HCEC 1CT (cell line): Measurements from ENCODE around the gene DNAJC3.
"Not testable (repeated sequence)": the region's sequence is repeated elsewhere in the genome, so short reads cannot be mapped to it uniquely, and the experiment has no call there.

ENCODE experiments used
- DNase-seq: peaks from one replicate; pipeline ENCODE4 v3.0.0-alpha.2; 2017

Gene DNAJC3

DNA sequence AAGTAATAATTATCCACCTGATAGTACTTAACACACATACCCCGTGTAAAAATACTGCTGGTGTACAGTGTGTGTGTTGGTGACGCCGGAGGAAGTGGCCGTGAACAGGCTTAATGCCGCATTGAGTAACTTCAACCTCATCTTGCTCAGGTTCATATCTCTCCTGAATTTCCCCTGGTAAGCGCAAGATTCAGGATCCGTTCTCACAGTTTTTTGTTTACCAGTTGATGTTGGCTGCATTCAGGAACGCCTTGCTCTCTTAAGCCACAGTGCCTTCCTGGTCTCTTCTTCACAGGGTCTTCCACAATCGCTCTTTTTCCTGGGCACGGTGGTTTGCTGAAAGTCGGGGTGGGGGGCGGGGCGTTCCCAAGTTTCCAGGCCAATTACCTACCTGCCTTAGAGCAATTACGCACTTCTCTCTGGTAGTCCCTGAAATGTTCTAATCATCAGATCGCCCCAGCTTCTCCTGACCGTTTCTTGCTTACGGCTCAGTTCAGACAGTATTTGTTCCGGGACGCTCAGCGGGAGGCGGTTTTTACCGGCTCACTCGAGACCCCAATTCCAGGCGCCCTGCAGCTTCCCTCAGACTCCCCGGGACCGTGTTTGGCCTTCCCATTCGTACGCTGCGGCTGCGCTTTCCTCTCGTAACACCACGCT, 706 bp upstream of the DNAJC3 start:
- DNase-seq, result peak; percentile 23

DNA sequence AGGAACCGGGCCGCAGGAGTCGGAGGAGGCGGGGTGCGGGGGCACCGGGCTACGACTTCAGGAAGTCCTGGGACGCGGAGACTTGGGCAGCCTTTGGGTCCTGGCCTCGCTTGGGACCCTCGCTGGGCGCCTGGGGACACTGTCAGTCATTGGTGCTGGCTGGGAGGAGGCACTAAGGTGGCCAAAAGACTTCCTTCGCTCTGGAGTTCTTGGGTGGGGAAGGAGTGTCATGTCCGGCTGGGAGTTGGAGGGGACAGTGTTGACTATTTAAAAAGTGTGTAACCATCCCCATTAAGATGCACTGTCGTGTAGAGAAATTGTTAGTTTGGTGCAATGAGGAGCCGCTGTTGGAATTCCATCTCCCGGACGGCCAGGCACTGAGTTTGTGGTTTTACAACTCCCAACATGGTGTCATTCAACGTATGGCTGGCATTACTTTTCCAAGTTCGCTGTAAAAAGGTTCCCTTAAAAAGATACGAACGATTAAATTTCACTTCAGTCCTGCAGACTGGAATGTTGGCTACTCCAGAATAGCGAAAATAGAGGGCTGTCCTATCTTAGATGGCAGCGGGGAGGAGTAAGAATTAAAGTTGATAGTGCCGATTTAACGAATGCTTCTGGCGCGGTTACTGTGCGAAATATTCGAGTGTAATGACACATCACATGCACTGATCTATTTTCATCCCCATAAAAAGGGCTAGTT, 776 bp downstream of the DNAJC3 start:
- peak; percentile 22 for DNase-seq

DNA sequence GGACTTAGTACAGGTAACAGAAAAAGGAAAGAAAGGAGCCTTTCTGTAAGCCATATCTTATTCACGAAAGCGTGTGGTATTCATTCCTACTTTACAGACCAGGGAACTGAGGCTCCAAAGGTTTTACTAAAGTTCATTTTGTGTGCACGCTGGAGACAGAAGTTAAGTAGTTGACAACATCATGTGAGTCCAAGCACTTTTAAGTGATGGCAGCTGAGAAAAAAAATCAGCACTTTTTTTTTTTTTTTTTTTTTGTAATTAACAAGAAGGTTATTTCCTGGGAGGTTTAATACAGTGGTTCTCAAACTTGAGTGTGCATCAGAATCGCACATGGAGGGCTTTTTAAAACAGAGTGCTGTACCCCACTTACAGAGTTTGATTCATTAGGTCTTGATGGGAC, 2.0 kb downstream of the DNAJC3 start:
- DNase-seq, result no peak

DNA sequence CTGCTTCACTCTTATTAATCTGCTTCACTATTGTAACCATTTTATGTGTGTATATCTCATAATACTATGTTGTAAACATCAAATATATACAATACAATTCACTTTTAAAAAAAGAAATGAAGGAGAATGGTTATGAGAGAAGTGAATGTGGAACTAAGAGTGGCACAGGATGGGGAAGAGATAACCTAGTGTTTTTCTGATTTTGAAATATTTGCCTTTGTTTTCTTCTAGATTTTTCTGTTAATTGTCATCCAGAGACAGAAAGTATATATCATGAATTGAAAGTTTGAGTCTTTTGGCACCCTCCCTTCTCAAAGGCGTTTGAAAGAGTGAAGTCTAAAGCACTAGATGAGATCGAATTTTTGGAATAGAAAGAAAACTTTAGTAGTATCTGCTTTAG, 2.8 kb downstream of the DNAJC3 start:
- DNase-seq, result no peak

DNA sequence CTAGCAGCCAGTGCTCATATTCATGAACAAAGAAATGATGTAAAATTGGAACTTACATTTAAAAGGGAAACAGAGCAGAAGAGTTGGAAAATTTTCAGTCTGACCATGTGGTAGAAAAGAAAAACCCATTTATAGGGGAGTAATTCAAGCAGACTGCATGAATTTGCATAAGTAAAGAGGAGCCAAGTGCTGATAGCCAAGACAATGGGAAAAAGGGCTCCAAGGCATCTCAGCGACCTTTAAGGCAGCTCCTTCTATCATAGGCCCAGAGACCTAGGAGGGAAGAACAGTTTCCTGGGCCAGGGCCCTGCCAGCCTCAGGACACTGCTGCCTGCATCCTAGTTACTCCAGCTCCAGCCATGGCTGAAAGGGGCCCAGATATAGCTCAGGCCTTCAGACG, 7.5 kb downstream of the DNAJC3 start:
- DNase-seq, result no peak

DNA sequence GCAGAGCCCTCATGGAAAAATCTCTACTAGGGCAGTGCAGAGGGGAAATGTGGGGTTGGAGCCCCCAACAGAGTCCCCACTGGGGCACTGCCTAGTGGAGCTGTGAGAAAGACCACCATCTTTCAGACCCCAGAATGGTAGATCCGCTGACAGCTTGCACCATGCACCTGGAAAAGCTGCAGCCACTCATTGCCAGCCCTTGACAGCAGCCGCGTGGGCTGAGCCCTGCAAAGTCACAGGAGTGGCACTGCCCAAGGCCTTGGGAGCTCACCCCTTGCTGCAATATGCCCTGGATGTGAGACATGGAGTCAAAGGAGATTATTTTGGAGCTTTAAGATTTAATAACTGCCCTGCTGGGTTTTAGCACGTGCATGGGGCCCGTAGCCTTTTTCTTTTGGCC, 8.0 kb downstream of the DNAJC3 start:
- not testable (repeated sequence) for DNase-seq

DNA sequence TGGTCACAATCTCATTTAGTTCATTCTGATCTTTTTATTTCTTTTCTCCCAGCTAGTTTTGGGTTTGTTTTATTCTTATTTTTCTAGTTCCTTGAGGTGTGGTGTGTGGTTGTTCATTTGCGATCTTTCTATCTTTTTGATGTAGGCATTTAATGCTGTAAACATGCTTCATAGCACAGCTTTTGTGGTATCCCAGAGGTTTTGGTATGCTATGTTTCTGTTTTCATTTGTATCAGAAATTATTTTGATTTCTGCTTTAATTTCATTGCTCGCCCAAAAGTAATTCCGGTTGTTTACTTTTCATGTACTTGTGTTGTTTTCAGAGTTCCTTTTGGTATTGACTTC, 12.6 kb downstream of the DNAJC3 start:
- DNase-seq, result no peak

DNA sequence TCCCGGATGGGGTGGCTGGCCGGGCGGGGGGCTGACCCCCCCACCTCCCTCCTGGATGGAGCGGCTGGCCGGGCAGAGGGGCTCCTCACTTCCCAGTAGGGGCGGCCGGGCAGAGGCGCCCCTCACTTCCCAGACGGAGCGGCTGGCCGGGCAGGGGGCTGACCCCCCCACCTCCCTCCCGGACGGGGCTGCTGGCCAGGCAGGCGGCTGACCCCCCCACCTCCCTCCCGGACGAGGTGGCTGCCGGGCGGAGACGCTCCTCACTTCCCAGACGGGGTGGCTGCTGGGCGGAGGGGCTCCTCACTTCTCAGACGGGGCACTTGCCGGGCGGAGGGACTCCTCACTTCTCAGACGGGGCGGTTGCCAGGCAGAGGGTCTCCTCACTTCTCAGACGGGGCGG, 14.0 kb downstream of the DNAJC3 start:
- DNase-seq, result not testable (repeated sequence)

DNA sequence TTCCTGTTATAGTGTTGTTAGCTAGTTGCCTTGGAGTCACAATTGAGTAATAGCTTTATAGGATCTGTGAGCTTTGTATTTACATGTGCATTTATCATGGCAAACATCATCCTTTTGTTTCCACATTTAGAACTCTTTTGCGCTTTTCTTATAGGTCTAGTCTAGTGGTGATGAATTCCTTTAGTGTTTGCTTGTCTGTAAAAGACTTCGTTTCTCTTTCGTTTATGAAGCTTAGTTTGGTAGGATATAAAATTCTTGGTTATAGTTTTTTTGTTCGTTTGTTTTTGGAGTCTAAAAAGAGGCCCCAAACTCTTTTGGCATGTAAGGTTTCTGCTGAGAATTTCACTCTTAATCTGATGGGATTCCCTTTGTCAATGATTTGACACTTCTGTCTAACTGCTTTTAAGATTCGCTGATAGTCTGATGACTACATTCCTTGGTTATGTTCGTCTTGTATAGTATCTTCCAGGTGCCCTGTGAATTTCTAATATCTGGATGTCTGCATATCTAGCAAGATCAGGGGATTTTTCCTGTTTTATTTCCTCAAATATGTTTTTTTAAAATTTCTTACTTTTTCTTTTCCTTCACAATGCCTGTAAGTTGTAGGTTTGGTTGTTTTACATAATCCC, 20.2 kb downstream of the DNAJC3 start:
- no peak for DNase-seq

DNA sequence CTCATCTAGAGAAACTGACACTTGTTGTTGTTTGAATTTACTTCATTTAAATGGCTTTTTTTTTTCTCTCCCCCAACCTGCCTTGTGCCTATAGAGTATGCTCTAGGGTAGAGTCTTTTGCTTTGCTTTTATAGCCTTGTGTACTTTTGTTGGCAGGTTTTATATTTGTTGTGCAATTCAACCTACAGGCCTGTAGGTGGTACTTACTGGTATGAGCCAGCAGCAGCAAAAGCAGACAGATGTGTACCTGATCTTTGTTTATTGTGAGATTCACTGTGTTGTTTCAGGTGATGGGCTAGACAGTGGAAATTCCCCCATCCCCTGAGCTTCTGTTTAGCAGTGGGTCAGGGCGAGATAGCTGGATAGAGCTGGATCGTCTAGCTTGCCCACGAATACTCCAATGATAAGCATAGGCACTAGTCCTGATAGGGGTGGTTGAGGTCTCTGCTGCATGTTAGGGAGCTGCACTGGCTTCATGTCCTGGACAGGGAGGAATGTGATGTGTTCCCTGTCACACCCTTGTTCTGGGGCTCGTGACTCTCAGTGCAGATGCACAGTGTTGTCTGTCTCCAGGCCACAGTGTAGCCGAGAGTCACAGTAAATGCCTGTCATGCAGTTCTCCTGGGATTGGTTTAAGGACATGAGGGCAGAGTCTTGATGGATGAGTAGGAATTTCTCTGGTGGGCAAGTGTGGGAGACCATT, 21.3 kb downstream of the DNAJC3 start:
- no peak for DNase-seq

DNA sequence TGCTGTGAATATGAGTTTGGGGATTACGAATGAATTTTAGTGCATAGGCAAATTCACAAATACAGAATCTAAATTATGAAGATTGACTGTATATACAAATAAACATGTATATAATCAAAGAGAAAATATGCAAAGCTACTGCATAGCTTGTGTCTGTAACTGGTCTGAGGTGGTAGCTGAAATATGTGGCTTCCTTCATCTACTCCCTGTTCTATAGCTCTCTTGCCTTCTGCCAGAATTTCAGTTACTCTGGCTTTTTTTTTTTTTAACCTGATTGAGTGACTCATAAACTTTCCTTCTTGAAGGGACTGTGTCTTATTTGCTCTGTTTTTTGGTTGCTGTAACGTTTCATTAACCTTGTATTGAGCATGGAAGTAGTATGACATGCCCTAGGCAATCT, 26.6 kb downstream of the DNAJC3 start:
- DNase-seq, result no peak

DNA sequence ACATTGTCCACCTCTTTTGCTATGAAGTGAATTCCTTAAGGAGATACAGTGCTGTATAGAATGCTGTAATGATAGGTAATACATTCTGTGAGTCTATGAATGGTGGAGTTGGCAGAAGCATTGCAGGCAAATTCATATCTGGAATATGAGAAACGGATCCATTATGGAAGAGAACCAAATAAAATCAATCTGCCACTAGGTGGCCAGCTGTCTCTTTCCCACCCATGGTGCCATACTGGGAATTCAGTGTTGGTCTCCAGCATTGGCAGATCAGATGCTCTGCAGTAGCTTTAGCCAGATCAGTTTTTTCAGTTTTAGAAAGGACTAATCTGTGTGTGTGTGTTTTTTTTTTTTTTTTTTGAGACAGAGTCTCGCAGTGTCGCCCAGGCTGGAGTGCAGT, 27.6 kb downstream of the DNAJC3 start:
- DNase-seq, result peak; percentile 17

DNA sequence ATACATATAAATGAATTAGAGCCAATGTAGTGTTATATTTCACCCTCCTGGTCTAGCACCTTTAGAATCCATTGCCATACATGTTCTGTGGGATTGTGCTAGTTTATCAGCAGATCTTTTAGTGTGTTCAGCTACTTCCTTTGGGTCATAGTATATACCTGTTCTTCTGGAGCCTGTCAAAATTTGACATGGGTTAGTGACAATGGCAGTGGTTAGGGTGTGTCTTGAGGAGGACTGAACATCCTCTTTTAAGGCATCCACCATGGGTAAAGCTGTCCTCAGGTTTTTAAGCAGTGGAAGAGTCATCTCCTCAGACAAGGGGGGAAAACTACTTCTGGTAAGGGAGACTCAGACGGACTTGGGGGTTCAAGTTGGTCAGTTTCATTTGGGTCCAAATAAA, 29.4 kb downstream of the DNAJC3 start:
- no peak for DNase-seq

DNA sequence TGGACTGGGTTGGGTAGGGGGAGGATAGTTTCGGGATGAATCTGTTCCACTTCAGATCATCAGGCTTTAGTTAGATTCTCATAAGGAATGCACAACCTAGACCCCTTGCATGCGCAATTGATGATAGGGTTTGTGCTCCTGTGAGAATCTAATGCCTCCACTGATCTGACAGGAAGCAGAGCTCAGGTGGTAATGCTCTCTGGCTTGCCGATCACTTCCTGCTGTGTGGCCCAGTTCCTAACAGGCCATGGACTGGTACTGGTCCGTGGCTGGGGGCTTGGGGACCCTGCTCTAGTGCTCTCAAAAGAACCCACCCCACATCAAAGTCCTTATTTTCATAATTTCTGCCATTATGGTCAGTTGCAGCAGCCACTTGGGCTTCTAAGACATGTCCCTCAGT, 30.1 kb downstream of the DNAJC3 start:
- no peak for DNase-seq

DNA sequence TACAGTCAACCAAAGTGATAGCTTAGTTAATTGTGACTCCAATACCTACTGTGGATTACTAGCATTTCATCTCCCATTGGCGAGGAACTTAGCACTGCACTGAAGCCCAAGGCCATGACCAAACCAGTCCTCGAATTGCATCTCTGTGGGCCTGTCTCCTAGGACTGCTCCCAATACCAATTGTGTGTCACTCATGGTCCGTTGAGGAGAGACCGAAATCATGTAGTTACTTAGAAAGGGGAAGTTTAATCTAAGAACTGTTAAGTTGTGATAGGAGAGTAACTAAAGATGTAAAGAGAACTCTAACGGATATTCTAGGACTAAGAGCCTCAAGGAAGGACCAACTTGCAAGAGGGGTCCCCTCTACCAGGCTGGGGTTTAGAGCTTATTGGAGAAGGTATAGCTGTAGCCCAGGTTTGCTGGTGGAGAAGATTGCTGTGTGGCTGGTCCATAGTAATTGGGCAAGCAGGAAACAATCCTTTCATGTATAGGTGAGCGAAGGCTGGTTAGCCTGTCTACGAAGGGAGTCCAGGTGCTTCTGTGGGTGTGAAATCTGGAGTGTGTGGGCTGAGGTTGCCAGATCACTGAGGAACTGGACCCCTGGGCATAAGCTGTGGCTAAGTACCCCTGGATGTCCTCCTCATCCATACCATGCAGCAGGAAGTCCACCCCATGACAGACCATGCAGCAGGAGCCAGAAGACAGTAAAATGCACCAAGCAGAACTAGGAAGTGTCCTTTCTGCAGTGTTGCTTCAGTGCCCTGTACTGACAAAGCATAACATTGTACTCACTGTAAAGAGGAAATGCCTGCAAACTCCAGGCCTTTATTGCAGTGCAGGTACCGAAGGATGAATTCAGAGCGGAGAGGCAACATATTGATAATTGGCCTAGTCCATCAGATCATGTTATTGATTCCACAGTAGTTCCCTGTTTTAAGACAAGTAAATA, 30.8 kb downstream of the DNAJC3 start:
- DNase-seq, result no peak

DNA sequence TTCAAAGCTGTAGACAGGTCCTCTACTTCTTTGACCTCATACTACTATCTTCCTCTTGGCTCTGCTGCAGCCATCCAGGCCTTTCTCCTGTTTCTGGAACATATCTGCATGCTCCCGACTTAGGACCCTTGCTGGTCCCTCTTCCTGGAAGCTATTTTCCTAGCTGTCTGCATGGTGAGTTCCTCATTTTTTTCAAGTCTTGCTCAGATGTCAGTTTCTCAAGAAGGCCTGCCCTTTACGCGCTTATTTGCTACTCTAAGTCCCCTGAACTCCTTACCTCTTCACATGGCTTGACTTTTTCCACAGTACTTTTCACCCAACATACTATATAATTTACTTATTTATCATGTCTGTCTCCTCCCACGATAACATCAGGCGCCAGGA, 31.4 kb downstream of the DNAJC3 start:
- DNase-seq, result no peak

DNA sequence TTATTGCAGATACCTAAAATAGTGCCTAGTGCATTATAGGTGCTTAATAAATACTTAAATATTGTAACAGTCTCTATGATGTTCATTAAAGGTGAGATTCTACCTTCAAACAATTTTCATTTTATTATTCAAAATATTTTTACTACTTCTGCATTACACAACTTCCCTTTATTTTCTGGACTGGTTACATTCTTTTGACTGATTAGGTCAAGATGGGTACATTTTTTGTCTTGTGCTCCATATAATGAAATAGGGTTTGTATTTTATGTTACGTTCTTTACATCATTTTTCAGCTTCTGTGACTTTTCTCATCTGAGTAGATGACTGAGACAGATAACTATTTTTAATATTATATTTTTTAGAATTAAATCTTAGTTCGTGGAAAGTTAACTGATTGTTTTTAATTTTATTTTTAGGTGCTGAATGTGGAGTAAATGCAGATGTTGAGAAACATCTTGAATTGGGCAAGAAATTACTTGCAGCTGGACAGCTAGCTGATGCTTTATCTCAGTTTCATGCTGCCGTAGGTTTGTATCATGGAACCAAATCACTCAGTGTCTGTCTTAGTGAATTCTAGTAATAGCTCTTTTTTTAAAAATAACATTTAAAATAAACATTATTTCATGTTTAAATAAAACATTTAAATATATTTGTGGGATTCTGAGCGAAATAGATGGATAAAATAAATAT, 32.0 kb downstream of the DNAJC3 start:
- no peak for DNase-seq

DNA sequence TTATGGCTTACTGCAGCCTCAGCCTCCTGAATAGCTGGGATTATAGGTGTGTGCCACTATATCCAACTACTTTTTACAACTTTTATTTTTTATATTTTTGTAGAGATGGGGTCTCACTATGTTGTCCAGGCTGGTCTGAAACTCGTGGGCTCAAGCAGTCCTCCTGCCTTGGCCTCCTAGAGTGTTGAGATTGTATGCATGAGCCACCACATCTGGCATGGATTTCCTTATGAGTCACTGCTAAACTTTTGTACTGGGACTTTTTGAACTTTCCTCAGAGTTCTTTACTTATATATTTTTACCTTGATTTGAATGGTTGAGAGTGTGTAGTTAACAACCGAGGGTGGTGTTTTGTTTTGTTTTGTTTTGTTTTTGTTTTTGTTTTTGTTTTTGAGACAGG, 33.4 kb downstream of the DNAJC3 start:
- peak; percentile 77 for DNase-seq

DNA sequence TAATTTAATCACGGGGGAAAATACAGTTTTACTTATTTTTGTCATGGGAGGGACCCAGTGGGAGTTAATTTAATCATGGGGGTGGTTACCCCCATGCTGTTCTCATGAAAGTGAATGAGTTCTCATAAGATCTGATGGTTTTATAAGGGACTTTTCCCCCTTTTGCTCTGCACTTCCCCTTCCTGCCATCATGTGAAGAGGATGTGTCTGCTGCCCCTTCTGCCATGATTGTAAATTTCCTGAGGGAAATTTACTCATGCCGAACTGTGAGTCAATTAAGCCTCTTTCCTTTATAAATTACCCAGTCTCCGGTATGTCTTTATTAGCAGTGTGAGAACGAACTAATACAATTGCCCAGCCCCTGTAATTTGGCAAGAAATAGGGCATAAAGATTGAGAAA, 35.9 kb downstream of the DNAJC3 start:
- not testable (repeated sequence) for DNase-seq

DNA sequence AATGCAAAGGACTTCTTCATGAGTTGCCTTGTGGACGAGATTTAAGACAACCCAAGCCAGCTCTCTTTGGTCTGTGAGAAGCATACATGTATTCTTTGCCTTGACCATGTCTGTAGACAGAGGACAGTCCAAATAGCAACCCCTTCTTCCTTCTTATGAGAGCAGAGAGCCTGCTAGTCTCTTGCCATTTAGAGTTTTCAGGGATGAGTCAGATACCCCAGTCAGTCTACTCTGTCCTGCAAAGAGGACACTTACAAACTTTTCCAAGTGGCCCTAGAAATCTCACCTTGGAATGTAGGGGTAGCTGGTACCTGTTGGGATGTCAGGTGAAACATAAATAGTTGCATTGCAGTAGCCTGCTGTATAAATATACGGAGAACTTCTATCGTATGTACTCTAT, 36.7 kb downstream of the DNAJC3 start:
- peak; percentile 45 for DNase-seq

DNA sequence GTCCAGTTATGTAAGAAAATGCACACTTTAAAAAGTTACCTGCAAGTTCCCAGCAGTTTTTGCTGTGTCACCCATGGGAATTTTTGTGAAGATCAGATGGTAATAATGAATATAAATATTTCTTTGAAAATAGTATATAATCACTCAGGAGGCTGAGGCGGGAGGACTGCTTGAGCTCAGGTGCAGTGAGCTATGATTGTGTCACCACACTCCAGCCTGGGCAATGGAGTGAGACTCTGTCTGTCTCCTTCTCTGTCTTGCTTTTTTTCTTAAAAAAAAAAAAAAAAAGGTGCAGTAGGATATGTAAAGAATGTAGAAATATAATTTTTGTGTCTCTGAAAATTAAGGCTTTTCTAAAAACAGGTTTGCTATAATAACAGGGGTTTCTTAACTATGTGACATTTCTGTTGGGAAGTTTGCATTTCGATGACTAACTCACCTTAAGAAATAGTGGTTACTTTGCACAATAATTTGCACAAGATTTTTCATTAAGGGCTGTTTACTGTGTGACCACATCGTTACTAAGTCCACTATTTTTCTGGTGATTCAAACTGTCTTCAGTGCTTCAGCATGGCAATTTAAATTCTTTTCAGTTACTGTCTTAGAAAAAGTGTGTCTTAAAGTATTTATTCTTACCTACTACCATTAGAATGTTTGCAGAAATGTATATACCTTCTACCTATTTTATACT, 37.3 kb downstream of the DNAJC3 start:
- DNase-seq, result peak; percentile 89

DNA sequence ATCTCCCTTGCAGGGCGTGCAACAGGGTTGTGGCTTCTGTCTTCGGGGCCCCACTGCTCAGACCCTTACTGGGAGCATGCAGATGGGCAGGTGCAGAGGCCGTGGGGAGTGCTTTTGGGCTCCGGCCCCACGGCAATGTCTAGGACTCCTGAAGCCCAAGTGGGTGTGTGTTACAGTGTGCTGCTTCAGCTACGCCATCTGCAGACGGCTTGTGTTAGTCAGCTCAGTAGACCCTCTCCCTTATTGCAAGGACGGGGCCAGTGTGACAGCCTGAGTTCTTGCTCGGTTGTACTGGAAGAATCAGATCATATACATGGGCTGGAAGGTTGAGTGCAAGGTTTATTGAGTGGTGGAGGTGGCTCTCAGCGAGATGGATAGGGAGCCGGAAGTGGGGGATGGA, 39.3 kb downstream of the DNAJC3 start:
- DNase-seq, result no peak
